K562 (cell line): ENCODE data around the gene PRRT1. TPM values are rescaled to one million over a fixed set of nuclear protein-coding genes. Genes with fewer than 3 reads are reported as not detected.

Experiments used
- BCOR ChIP-seq: fragments of 450-650 bp; IDR thresholded peaks from 2 replicates; pipeline ENCODE4 v1.6.1; 2016
- CBX2 ChIP-seq: fragments of 200-600 bp; sonication (generic); IDR thresholded peaks from one replicate; pipeline ENCODE4 v1.6.1; 2012; ENCODE audit warnings: mild to moderate bottlenecking, low read length, inconsistent platforms; ENCODE audit not compliant: insufficient read depth, poor library complexity, severe bottlenecking
- ETV6 ChIP-seq, 3 experiments: fragments of 150-350 bp in 1 of 3; sonication (generic) in 1 of 3; formaldehyde crosslinking in 1 of 3; IDR thresholded peaks; 2 replicates each; pipeline versions ENCODE4 v1.6.1 to v1.8.0; 2014 to 2022; ENCODE audit warnings: borderline replicate concordance in 2 of 3, low read depth in 2 of 3, antibody characterized with exemption in 1 of 3, low read length in 1 of 3, mild to moderate bottlenecking in 1 of 3, missing genetic modification reagents in 1 of 3
- FOXA3 ChIP-seq, 2 experiments: fragments of 450-650 bp in 1 of 2; sonication (generic) in 1 of 2; formaldehyde crosslinking; IDR thresholded peaks in 1 of 2; conservative IDR thresholded peaks in 1 of 2; 2 replicates each; pipeline versions ENCODE4 v1.4.0 to v1.8.0; 2020 to 2022; ENCODE audit warnings: mild to moderate bottlenecking in 2 of 2, missing genetic modification reagents in 1 of 2
- FOXK2 ChIP-seq, 2 experiments: fragments of 450-650 bp; IDR thresholded peaks in 1 of 2; conservative IDR thresholded peaks in 1 of 2; 2 replicates each; pipeline ENCODE4 v1.6.1; 2016; ENCODE audit warnings: low read depth in 2 of 2, mild to moderate bottlenecking in 1 of 2
- HDAC1 ChIP-seq, 2 experiments: fragments of 450-650 bp; IDR thresholded peaks; 2 replicates each; pipeline ENCODE4 v1.6.1; 2016 to 2017; ENCODE audit warnings: inconsistent platforms in 1 of 2, mild to moderate bottlenecking in 1 of 2, moderate library complexity in 1 of 2
- HDAC2 ChIP-seq: fragments of 450-650 bp; IDR thresholded peaks from 2 replicates; pipeline ENCODE4 v1.6.1; 2016; ENCODE audit warnings: mild to moderate bottlenecking
- HNRNPK ChIP-seq: fragments of 200-400 bp; formaldehyde crosslinking; IDR thresholded peaks from one replicate; pipeline ENCODE4 v1.6.1; 2018; ENCODE audit warnings: mild to moderate bottlenecking, low read depth, low read length; ENCODE audit not compliant: poor library complexity, severe bottlenecking
- KDM2B ChIP-seq: fragments of 250-450 bp; sonication (Bioruptor Pico); IDR thresholded peaks from 2 replicates; pipeline ENCODE4 v1.8.0; 2021; ENCODE audit warnings: mild to moderate bottlenecking, moderate library complexity
- MAFK ChIP-seq: IDR thresholded peaks from 2 replicates; pipeline ENCODE4 v1.6.1; 2011; ENCODE audit warnings: low read length, improper control_type of control experiment
- MCM5 ChIP-seq: fragments of 450-650 bp; IDR thresholded peaks from 2 replicates; pipeline ENCODE4 v1.6.1; 2016; ENCODE audit warnings: low read depth
- MCM7 ChIP-seq, 2 experiments: fragments of 450-650 bp; IDR thresholded peaks; 2 replicates each; pipeline ENCODE4 v1.6.1; 2016 to 2018
- NFIC ChIP-seq: fragments of 450-650 bp; IDR thresholded peaks from 2 replicates; pipeline ENCODE4 v1.6.1; 2017; ENCODE audit warnings: mild to moderate bottlenecking, inconsistent platforms
- NFRKB ChIP-seq: fragments of 450-650 bp; IDR thresholded peaks from 2 replicates; pipeline ENCODE4 v1.6.1; 2016; ENCODE audit warnings: low read depth
- NFYB ChIP-seq: IDR thresholded peaks from 2 replicates; pipeline ENCODE4 v1.6.1; 2011; ENCODE audit warnings: mild to moderate bottlenecking, moderate library complexity; ENCODE audit not compliant: insufficient read length; ENCODE audit errors: extremely low read depth
- PML ChIP-seq: IDR thresholded peaks from 2 replicates; pipeline ENCODE4 v1.6.1; 2012; ENCODE audit warnings: low read length, inconsistent platforms
- POLR2AphosphoS2 ChIP-seq: IDR thresholded peaks from 2 replicates; pipeline ENCODE4 v1.6.1; 2012; ENCODE audit warnings: low read length, improper control_type of control experiment
- PTTG1 ChIP-seq: fragments of 450-650 bp; IDR thresholded peaks from 2 replicates; pipeline ENCODE4 v1.6.1; 2016; ENCODE audit warnings: low read depth, mild to moderate bottlenecking, missing genetic modification characterization, missing compliant biosample characterization
- PYGO2 ChIP-seq: fragments of 450-650 bp; IDR thresholded peaks from 2 replicates; pipeline ENCODE4 v1.6.1; 2016; ENCODE audit warnings: mild to moderate bottlenecking, missing genetic modification characterization, moderate library complexity, missing compliant biosample characterization
- SIN3B ChIP-seq: fragments of 450-650 bp; IDR thresholded peaks from 2 replicates; pipeline ENCODE4 v1.6.1; 2017; ENCODE audit warnings: low read depth, mild to moderate bottlenecking, moderate library complexity
- SIRT6 ChIP-seq: IDR thresholded peaks from one replicate; pipeline ENCODE4 v1.6.1; 2012; ENCODE audit warnings: low read depth, mild to moderate bottlenecking, control low read depth, inconsistent platforms, low read length, moderate library complexity
- SP1 ChIP-seq: sonication (generic); formaldehyde crosslinking; IDR thresholded peaks from 2 replicates; pipeline ENCODE4 v1.8.1; 2022; ENCODE audit warnings: mild to moderate bottlenecking, missing genetic modification reagents
- SP2 ChIP-seq: IDR thresholded peaks from 2 replicates; pipeline ENCODE4 v1.6.1; 2011; ENCODE audit warnings: mild to moderate bottlenecking, low read depth, low read length, moderate library complexity; ENCODE audit not compliant: poor library complexity, severe bottlenecking; ENCODE audit errors: extremely low read depth
- SUPT5H ChIP-seq: fragments of 450-650 bp; IDR thresholded peaks from 2 replicates; pipeline ENCODE4 v1.6.1; 2016
- XRCC4 ChIP-seq: IDR thresholded peaks from one replicate; pipeline ENCODE4 v1.6.1; 2011; ENCODE audit not compliant: insufficient read depth, insufficient read length; ENCODE audit errors: extremely low read depth
- XRCC5 ChIP-seq: fragments of 200-400 bp; formaldehyde crosslinking; IDR thresholded peaks from 2 replicates; pipeline ENCODE4 v1.6.1; 2017; ENCODE audit warnings: low read depth, mild to moderate bottlenecking, low read length
- ZNF143 ChIP-seq: sonication (generic); formaldehyde crosslinking; IDR thresholded peaks from 2 replicates; pipeline ENCODE4 v1.9.0; 2022; ENCODE audit warnings: mild to moderate bottlenecking, missing genetic modification reagents
- ZNF75A ChIP-seq: fragments of 450-650 bp; formaldehyde crosslinking; IDR thresholded peaks from 2 replicates; pipeline ENCODE4 v1.4.0; 2020; ENCODE audit warnings: mild to moderate bottlenecking
- polyA plus RNA-seq, 8 experiments: library from polyadenylated mRNA; depleted of rRNA in 4 of 8; stranded (reverse) in 5 of 8; unstranded in 3 of 8; fragments of >200 nt; fragmentation: Nextera tagmentation in 2 of 8; fragmentation: Illumina TruSeq in 1 of 8; extraction: Ambion mirVana in 2 of 8; extraction: Trizol in 1 of 8; gene quantifications; 2 replicates each; pipeline versions ENCODE4 v1.2.1 to v1.2.3, GENCODE V29; 2011 to 2014; ENCODE audit warnings: inconsistent platforms in 1 of 8, missing spikeins in 1 of 8
- total RNA-seq, 7 experiments: library from RNA; depleted of rRNA in 6 of 7; stranded (reverse); fragments of >200 nt in 6 of 7; fragmentation: Illumina TruSeq in 2 of 7; extraction: Trizol in 2 of 7; gene quantifications; 2 replicates each; pipeline versions ENCODE4 v1.2.1 to v1.2.3, GENCODE V29; 2011 to 2021; ENCODE audit warnings: low replicate concordance in 1 of 7
- TF ChIP-seq, protein P1 (sequence below): fragments of 450-650 bp; IDR thresholded peaks from 2 replicates; pipeline ENCODE4 v1.7.0; 2016; ENCODE audit warnings: borderline replicate concordance

The PRRT1 gene
- total and polyA plus RNA-seq, 9 of the 15 experiments (the other 6 are each of a cell fraction or from before 2014, with no cell fraction given): 0.14 to 3.5 (median 0.41) TPM

- TF ChIP-seq FOXK2 (conservative IDR thresholded peaks at IDR 0.05 in 1 of 2, IDR thresholded peaks at IDR 0.05 in 1 of 2; ENCODE audit: low read depth in 2 of 2) (no peak), ETV6 (IDR thresholded peaks at IDR 0.05; ENCODE audit: borderline replicate concordance in 1 of 2, low read depth in 2 of 2, low read length in 1 of 2) (no peak), ETV6 (CRISPR knock-in tag; IDR thresholded peaks at IDR 0.05; ENCODE audit: borderline replicate concordance) (no peak), MCM5 (no peak), XRCC4 (no peak), ZNF143 (no peak), NFYB (no peak), PYGO2 (tag) (no peak), NFRKB (peak; percentile 61), PTTG1 (tag) (no peak), SP2 (no peak), POLR2AphosphoS2 (no peak), SP1 (CRISPR knock-in tag) (no peak), HDAC2 (peak; percentile 54; the same call in 1 of the 2 replicates), SIN3B (peak; percentile 37; the same call in 1 of the 2 replicates), KDM2B (CRISPR knock-in tag) (no peak), BCOR (no peak), ZNF75A (CRISPR knock-in tag) (no peak), SUPT5H (peak; percentile 38), MAFK (no peak), CBX2 (no peak), PML (no peak), MCM7 (IDR thresholded peaks at IDR 0.05) (no peak; a peak in 1 of 4 replicates), XRCC5 (0 out of 2 replicates have a peak, but pooled peaks have one; percentile 24), NFIC (0 out of 2 replicates have a peak, but pooled peaks have one; percentile 2), SIRT6 (no peak), HNRNPK (no peak), FOXA3 (CRISPR knock-in tag; conservative IDR thresholded peaks at IDR 0.05 in 1 of 2, IDR thresholded peaks at IDR 0.05 in 1 of 2) (no peak), HDAC1 (IDR thresholded peaks at IDR 0.05) (peak in 1 of 2 experiments; percentile 78; a peak in 1 of 4 replicates)
- TF ChIP-seq, protein P1, sequence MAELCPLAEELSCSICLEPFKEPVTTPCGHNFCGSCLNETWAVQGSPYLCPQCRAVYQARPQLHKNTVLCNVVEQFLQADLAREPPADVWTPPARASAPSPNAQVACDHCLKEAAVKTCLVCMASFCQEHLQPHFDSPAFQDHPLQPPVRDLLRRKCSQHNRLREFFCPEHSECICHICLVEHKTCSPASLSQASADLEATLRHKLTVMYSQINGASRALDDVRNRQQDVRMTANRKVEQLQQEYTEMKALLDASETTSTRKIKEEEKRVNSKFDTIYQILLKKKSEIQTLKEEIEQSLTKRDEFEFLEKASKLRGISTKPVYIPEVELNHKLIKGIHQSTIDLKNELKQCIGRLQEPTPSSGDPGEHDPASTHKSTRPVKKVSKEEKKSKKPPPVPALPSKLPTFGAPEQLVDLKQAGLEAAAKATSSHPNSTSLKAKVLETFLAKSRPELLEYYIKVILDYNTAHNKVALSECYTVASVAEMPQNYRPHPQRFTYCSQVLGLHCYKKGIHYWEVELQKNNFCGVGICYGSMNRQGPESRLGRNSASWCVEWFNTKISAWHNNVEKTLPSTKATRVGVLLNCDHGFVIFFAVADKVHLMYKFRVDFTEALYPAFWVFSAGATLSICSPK: 0 out of 2 replicates have a peak, but pooled peaks have one; percentile 69
Observed at GRCh38 chr6:32178547-32179440, 27.1 kb upstream of the PRRT1 start (continued).
